AG09309 (cell line): ENCODE measurements around the gene BCL2.

Experiments
- DNase-seq: peaks from one replicate; pipeline ENCODE4 v3.0.0-alpha.2; 2010; ENCODE audit warnings: low read depth
- H3K4me3 ChIP-seq: 2 replicates; pipeline ENCODE4 v1.5.1; 2011; ENCODE audit warnings: mild to moderate bottlenecking, low read depth, low read length, moderate library complexity; ENCODE audit not compliant: control insufficient read depth
- CTCF ChIP-seq: IDR thresholded peaks from 2 replicates; pipeline ENCODE4 v1.5.1; 2011; ENCODE audit warnings: mild to moderate bottlenecking, low read depth, low read length, inconsistent platforms; ENCODE audit not compliant: insufficient read depth, control insufficient read depth; ENCODE audit errors: missing control alignments

Gene BCL2

GRCh38 chr18:63120620-63121019 lies 198.9 kb downstream of the BCL2 start:
- no peak for DNase-seq
- TF ChIP-seq CTCF = no peak
- H3K4me3 ChIP-seq = no peak overlapping the region

- peak; percentile 5 for DNase-seq
- peak; percentile 61 for TF ChIP-seq CTCF
- no peak overlapping the region for H3K4me3 ChIP-seq
Measured at GRCh38 chr18:63119647-63120046, 199.9 kb downstream of the BCL2 start.

- DNase-seq = no peak
- no peak for TF ChIP-seq CTCF
- no peak overlapping the region for H3K4me3 ChIP-seq
Measured at GRCh38 chr18:63113899-63114565, 205.5 kb downstream of the BCL2 start.

GRCh38 chr18:63112706-63113105 lies 206.9 kb downstream of the BCL2 start:
- no peak for TF ChIP-seq CTCF
- no peak for DNase-seq
- H3K4me3 ChIP-seq = no peak overlapping the region

GRCh38 chr18:63111671-63112402 lies 207.7 kb downstream of the BCL2 start:
- TF ChIP-seq CTCF = no peak
- DNase-seq = no peak
- no peak overlapping the region for H3K4me3 ChIP-seq

- TF ChIP-seq CTCF = no peak
- DNase-seq = no peak
- no peak overlapping the region for H3K4me3 ChIP-seq
Measured at GRCh38 chr18:63109802-63110201, 209.8 kb downstream of the BCL2 start.
